HG03064 (cell line): ENCODE results near the gene RPL39.
A peak's percentile ranks its signal among the peaks of the same experiment; 100 is the strongest.
"Not testable (repeated sequence)": the region's sequence is repeated elsewhere in the genome, so short reads cannot be mapped to it uniquely, and the experiment has no call there.

Source experiments
- ATAC-seq: cut with Tn5 transposase; IDR thresholded peaks from one replicate; pipeline ENCODE4 v1.9.1; 2021; ENCODE audit warnings: low read depth; ENCODE audit not compliant: unreplicated experiment

Gene RPL39

DNA sequence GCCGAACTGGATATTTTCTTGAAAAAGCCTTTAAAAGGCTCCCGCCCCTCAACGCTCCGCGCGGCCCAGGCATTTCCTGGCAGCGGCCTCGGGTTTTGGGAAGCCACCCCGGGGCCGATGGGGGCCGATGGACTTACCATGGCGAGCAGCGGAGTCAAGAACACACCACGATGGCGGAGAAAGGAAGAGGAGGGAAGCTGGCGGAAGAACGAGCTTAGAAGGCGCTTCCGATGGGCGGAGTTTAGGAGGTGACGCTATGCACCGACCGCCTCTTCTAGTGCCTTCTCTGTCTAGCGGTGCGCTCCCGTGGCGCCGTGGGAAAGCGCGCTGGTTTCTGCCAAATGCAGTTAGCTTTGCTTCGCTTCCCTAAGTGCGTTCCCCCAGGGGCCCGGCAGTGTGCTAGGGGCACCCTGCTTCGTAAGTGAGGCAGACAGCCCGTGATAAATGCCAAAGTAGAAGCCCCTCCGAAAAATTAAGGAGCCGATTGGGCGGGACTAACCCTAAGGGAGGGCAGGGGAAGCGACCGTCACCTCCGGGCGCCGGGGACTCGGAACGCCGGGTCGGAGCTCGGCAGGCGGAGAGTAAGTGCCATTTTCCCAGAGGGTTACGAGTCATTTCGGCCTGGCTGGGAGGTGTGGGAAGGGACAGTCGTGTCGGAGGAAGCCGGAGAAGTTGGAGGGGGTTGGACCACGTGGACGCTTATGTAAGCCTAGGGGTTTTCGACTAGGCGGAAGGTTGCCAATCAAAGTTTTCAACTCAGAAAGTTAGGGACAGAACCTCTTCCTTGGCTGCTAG, at the start of gene RPL39:
RPL39 (minus strand) TSS at position 194 of the 795 bp plus-strand sequence; CDS start at position 140, 54 bp downstream.
- ATAC-seq: peak; percentile 88

GRCh38 chrX:119833905-119834304, 42.5 kb upstream of the RPL39 start:
- no peak for ATAC-seq

DNA sequence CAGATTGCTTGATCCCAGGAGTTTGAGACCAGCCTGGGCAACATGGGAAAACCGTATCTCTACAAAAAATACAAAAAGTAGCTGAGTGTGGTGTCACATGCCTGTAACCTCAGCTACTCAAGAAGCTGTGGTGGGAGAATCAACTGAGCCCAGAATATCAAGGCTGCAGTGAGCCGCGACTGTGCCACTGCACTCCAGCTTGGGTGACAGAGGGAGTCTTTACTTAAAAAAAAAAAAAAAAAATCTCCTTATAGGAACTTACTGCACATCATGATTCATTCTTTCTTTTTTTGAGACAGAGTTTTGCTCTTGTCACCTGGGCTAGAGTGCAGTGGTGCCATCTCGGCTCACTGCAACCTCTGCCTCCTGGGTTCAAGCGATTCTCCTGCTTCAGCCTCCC, 37.0 kb upstream of the RPL39 start:
- ATAC-seq: no peak

GRCh38 chrX:119826399-119826959, 35.0 kb upstream of the RPL39 start:
- no peak for ATAC-seq

- not testable (repeated sequence) for ATAC-seq
Observed at GRCh38 chrX:119824221-119824620, 32.8 kb upstream of the RPL39 start.

DNA sequence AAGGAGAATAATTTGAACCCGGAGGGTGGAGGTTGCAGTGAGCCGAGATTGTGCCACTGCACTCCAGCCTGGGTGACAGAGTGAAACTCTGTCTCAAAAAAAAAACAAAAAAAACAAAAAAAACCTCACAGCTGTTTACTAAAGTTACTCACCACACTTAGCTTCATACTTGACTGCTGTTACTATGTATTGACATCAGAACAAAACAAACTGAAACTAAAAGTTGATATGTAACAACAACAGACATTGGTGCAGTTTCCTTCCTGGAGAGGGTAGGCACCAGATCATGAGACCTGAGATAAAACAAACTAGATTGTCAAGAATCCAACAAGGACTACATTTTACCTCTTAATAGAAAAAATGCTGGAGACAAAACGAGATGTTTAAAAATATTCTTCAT, 30.3 kb upstream of the RPL39 start:
- peak; percentile 84 for ATAC-seq

- no peak for ATAC-seq
Observed at GRCh38 chrX:119817130-119817690, 25.8 kb upstream of the RPL39 start.

GRCh38 chrX:119816300-119816699, 24.9 kb upstream of the RPL39 start:
- no peak for ATAC-seq

- ATAC-seq: no peak
Observed at GRCh38 chrX:119809185-119809666, 17.8 kb upstream of the RPL39 start.

GRCh38 chrX:119808461-119808860, 17.0 kb upstream of the RPL39 start:
- not testable (repeated sequence) for ATAC-seq

- ATAC-seq: no peak
Observed at GRCh38 chrX:119802546-119802945, 11.1 kb upstream of the RPL39 start.

DNA sequence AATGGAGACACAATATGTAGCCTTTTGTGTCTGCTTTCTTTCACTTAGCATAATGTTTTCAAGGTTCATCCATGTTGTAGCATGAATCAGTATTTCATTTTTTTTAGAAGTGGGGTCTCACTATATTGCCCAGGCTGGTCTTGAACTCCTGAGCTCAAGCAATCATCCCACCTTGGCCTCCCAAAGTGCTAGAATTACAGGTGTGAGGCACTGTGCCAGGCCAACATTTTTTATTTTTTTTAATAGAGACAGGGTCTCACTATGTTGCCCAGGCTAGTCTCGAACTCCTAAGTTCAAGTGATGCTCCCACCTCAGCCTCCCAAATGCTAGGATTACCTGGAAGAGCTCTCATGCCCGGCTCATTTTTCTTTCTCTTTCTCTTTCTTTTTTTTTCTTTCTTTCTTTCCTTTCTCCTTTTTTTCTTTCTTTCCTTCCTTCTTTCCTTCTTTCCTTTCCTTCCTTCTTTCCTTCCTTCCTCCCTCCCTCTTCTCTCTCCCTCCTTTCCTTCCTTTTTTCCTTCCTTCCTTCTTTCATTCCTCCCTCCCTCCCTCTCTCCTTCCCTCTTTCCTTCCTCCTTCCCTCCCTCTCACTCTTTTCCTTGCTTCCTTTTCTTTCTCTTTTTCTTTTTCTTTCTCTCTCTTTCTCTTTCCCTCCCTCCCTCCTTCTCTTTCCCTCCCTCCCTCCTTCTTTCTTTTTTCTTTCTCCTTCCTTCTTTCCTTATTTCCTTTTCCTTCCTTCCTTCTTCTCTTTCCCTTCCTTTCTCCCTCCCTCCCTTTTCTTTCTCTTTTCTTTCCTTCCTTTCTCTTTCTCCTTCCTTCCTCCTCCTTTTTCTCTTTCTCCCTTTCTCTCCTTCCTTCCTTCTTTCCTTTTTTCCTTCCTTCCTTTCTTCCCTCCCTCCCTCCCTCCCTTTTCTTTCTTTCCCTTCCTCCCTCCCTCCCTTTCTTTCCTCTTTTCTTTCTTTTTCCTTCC, 10.1 kb upstream of the RPL39 start:
- no peak for ATAC-seq

DNA sequence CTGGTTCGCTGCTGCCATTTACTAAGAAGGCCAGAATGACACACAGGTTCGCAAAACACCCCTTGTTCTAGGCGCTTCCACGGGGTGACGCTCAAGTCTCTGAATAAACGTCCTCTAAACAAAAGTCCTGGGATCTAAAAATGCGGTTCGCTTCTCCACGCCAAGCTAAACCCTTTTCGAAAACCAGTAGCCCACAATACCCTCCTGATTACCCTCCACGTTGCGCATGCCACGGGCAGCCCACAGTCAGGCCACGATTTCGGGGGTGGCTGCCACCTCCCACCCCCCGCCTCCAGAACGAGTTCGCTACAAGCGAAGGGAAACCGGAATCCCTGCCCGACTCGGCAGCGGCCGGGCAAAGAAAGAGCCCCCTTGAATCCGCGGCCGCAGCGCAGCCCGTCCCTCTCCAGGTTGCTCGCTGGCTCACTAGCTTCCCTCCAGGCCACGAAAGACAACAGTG, 423 bp downstream of the RPL39 start:
- ATAC-seq: peak; percentile 36

- no peak for ATAC-seq
Observed at GRCh38 chrX:119784747-119785446, 6.5 kb downstream of the RPL39 start.

- ATAC-seq: no peak
Observed at GRCh38 chrX:119783026-119783425, 8.4 kb downstream of the RPL39 start.

- no peak for ATAC-seq
Observed at GRCh38 chrX:119778829-119779228, 12.6 kb downstream of the RPL39 start.

- ATAC-seq: no peak
Observed at GRCh38 chrX:119775517-119776238, 15.8 kb downstream of the RPL39 start.

DNA sequence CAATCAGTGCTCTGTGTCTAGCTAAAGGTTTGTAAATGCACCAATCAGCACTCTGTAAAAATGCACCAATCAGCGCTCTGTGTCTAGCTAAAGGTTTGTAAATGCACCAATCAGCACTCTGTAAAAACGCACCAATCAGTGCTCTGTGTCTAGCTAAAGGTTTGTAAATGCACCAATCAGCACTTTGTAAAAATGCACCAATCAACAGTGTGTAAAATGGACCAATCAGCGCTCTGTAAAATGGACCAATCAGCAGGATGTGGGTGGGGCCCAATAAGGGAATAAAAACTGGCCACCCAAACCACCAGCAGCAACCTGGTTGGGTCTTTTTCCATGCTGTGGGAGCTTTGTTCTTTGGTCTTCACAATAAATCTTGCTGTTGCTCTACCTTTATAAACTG, 22.0 kb downstream of the RPL39 start:
- ATAC-seq: not testable (repeated sequence)

- not testable (repeated sequence) for ATAC-seq
Observed at GRCh38 chrX:119768436-119768835, 23.0 kb downstream of the RPL39 start.
